T-helper 2 cell (primary cell): Measurements from ENCODE around the gene ACACA.

ENCODE experiments used
- DNase-seq, 5 experiments: peaks; one replicate each; pipeline versions ENCODE4 v3.0.0 to v3.0.0-alpha.2; 2012 to 2022

Gene ACACA

GRCh38 chr17:37340804-37341203 is 65.8 kb downstream of the ACACA start:
- no peak for DNase-seq

- DNase-seq, result no peak
Measured at GRCh38 chr17:37339321-37339720, 67.3 kb downstream of the ACACA start.

GRCh38 chr17:37338847-37339246 is 67.8 kb downstream of the ACACA start:
- DNase-seq, result no peak

- no peak for DNase-seq
Measured at GRCh38 chr17:37327341-37328090, 79.1 kb downstream of the ACACA start.

- no peak for DNase-seq
Measured at GRCh38 chr17:37322826-37323561, 83.6 kb downstream of the ACACA start.

- DNase-seq, result peak in 1 of 5 experiments; percentile 20
Measured at GRCh38 chr17:37322106-37322505, 84.5 kb downstream of the ACACA start.

- DNase-seq, result no peak
Measured at GRCh38 chr17:37318931-37319594, 87.6 kb downstream of the ACACA start.

GRCh38 chr17:37317867-37318266 is 88.8 kb downstream of the ACACA start:
- no peak for DNase-seq

GRCh38 chr17:37315601-37316000 is 91.0 kb downstream of the ACACA start:
- no peak for DNase-seq

GRCh38 chr17:37312137-37312923 is 94.3 kb downstream of the ACACA start:
- DNase-seq, result no peak

- DNase-seq, result no peak
Measured at GRCh38 chr17:37310940-37311339, 95.7 kb downstream of the ACACA start.

GRCh38 chr17:37309051-37309450 is 97.6 kb downstream of the ACACA start:
- DNase-seq, result no peak

GRCh38 chr17:37305406-37305905 is 101.2 kb downstream of the ACACA start:
- DNase-seq, result no peak

GRCh38 chr17:37301288-37301687 is 105.3 kb downstream of the ACACA start:
- no peak for DNase-seq

- no peak for DNase-seq
Measured at GRCh38 chr17:37300683-37301082, 106.0 kb downstream of the ACACA start.

- DNase-seq, result no peak
Measured at GRCh38 chr17:37299257-37299980, 107.2 kb downstream of the ACACA start.

- DNase-seq, result no peak
Measured at GRCh38 chr17:37295888-37296287, 110.7 kb downstream of the ACACA start.

- DNase-seq, result no peak
Measured at GRCh38 chr17:37294888-37295287, 111.7 kb downstream of the ACACA start.

GRCh38 chr17:37293770-37294169 is 112.9 kb downstream of the ACACA start:
- no peak for DNase-seq

- DNase-seq, result no peak
Measured at GRCh38 chr17:37292429-37293139, 114.1 kb downstream of the ACACA start.

- no peak for DNase-seq
Measured at GRCh38 chr17:37291351-37291750, 115.3 kb downstream of the ACACA start.
